Measurements from ENCODE around the gene RTCA. TPM values are rescaled to one million over a fixed set of nuclear protein-coding genes. Genes with fewer than 3 reads are reported as not detected.

RTCA gene
- total RNA-seq, 1 experiment from 2014 or later: 26.5 TPM

DNA sequence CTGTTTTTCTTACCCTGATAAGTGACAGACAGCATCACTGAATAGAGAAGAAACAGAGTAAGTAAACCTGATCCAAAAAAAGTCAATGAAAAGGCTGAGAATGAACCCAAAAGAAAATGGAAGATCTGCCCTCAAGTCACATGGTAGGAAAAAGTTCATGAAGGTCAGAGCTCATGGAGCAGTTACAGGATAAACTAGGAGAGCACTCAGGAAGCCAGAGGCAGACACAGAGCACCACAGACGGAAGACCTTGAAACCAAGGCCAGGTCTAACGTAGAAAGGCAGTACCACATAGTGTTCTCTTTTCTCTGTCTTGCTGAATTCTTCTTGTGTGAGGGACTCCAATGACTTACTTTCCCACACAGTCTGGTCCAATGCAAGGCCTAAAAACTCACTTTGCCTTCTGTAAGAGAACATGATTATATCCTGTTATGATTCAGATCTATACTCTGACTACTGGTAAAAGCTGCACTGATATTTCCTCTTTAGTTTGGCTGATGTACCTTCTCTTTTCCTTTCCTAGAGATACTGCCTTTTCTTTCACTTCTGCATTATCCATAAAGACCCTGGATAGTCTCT, 40.8 kb downstream of the RTCA start:
- no peak overlapping the region for H2AFZ ChIP-seq (ENCODE audit: low read depth, low read length, poor library complexity, severe bottlenecking)
- no peaks in the 10 kb centered on the region; the same call in 1 of the 2 replicates for H3K9me2 ChIP-seq (ENCODE audit: insufficient read depth)
- no peak overlapping the region for H3K9ac ChIP-seq (ENCODE audit: low read length)
- no peaks in the 10 kb centered on the region for H3K27me3 ChIP-seq (ENCODE audit: insufficient read depth, low read length)
- H4K20me1 ChIP-seq (ENCODE audit: insufficient read depth): no peaks in the 10 kb centered on the region
- H3K4me3 ChIP-seq (replicated peaks in 1 of 2; ENCODE audit: low read depth in 1 of 2, low read length in 2 of 2): no peak overlapping the region
- CTCF ChIA-PET: no interaction called here
- POLR2A ChIA-PET: no interaction called here
- H3K79me2 ChIP-seq (ENCODE audit: insufficient read depth, low read length): no peaks in the 10 kb centered on the region
- RAD21 ChIA-PET (ENCODE audit: low non-redundant PET in 1 of 2, low total read pairs in 2 of 2, uncharacterized antibody in 2 of 2, unreplicated experiment in 2 of 2): no interaction called here
- DNase-seq (ENCODE audit: low read depth, low spot score): no peak
- no peak overlapping the region for H3K4me2 ChIP-seq (ENCODE audit: low read length)
- ATAC-seq: no peak
- BruUV-seq (replicated peaks): no TSS peak
- H3K36me3 ChIP-seq (ENCODE audit: control insufficient read depth in 1 of 2, insufficient read depth in 2 of 2, low read length in 2 of 2): no peaks in the 10 kb centered on the region
- TF ChIP-seq, protein P1, sequence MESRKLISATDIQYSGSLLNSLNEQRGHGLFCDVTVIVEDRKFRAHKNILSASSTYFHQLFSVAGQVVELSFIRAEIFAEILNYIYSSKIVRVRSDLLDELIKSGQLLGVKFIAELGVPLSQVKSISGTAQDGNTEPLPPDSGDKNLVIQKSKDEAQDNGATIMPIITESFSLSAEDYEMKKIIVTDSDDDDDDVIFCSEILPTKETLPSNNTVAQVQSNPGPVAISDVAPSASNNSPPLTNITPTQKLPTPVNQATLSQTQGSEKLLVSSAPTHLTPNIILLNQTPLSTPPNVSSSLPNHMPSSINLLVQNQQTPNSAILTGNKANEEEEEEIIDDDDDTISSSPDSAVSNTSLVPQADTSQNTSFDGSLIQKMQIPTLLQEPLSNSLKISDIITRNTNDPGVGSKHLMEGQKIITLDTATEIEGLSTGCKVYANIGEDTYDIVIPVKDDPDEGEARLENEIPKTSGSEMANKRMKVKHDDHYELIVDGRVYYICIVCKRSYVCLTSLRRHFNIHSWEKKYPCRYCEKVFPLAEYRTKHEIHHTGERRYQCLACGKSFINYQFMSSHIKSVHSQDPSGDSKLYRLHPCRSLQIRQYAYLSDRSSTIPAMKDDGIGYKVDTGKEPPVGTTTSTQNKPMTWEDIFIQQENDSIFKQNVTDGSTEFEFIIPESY (IDR thresholded peaks at IDR 0.05; ENCODE audit: extremely low read depth, insufficient replicate concordance, low read length): no peak
- TF ChIP-seq POLR2A (IDR thresholded peaks at IDR 0.05; ENCODE audit: borderline replicate concordance, extremely low read depth, insufficient read depth, insufficient read length) (no peak), POLR2AphosphoS5 (IDR thresholded peaks at IDR 0.05; ENCODE audit: low read depth, low read length) (no peak), CBX3 (IDR thresholded peaks at IDR 0.05; ENCODE audit: low read depth) (no peak), EGR1 (IDR thresholded peaks at IDR 0.05; ENCODE audit: low read depth) (no peak), ELF1 (IDR thresholded peaks at IDR 0.05; ENCODE audit: borderline replicate concordance, low read depth) (no peak), ZFX (IDR thresholded peaks at IDR 0.05) (no peak), TCF7L2 (IDR thresholded peaks at IDR 0.05; ENCODE audit: borderline replicate concordance, extremely low read depth, insufficient read depth, insufficient read length) (no peak), RAD21 (IDR thresholded peaks at IDR 0.05; ENCODE audit: low read depth) (no peak)
- TF ChIP-seq, protein P2, sequence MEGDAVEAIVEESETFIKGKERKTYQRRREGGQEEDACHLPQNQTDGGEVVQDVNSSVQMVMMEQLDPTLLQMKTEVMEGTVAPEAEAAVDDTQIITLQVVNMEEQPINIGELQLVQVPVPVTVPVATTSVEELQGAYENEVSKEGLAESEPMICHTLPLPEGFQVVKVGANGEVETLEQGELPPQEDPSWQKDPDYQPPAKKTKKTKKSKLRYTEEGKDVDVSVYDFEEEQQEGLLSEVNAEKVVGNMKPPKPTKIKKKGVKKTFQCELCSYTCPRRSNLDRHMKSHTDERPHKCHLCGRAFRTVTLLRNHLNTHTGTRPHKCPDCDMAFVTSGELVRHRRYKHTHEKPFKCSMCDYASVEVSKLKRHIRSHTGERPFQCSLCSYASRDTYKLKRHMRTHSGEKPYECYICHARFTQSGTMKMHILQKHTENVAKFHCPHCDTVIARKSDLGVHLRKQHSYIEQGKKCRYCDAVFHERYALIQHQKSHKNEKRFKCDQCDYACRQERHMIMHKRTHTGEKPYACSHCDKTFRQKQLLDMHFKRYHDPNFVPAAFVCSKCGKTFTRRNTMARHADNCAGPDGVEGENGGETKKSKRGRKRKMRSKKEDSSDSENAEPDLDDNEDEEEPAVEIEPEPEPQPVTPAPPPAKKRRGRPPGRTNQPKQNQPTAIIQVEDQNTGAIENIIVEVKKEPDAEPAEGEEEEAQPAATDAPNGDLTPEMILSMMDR (IDR thresholded peaks at IDR 0.05 in 2 of 3, conservative IDR thresholded peaks at IDR 0.05 in 1 of 3; ENCODE audit: borderline replicate concordance in 1 of 3, insufficient read depth in 1 of 3, low read depth in 2 of 3, low read length in 2 of 3): no peak
- TF ChIP-seq, protein P3, sequence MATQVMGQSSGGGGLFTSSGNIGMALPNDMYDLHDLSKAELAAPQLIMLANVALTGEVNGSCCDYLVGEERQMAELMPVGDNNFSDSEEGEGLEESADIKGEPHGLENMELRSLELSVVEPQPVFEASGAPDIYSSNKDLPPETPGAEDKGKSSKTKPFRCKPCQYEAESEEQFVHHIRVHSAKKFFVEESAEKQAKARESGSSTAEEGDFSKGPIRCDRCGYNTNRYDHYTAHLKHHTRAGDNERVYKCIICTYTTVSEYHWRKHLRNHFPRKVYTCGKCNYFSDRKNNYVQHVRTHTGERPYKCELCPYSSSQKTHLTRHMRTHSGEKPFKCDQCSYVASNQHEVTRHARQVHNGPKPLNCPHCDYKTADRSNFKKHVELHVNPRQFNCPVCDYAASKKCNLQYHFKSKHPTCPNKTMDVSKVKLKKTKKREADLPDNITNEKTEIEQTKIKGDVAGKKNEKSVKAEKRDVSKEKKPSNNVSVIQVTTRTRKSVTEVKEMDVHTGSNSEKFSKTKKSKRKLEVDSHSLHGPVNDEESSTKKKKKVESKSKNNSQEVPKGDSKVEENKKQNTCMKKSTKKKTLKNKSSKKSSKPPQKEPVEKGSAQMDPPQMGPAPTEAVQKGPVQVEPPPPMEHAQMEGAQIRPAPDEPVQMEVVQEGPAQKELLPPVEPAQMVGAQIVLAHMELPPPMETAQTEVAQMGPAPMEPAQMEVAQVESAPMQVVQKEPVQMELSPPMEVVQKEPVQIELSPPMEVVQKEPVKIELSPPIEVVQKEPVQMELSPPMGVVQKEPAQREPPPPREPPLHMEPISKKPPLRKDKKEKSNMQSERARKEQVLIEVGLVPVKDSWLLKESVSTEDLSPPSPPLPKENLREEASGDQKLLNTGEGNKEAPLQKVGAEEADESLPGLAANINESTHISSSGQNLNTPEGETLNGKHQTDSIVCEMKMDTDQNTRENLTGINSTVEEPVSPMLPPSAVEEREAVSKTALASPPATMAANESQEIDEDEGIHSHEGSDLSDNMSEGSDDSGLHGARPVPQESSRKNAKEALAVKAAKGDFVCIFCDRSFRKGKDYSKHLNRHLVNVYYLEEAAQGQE (IDR thresholded peaks at IDR 0.05; ENCODE audit: low read depth): no peak
- H3K4me1 ChIP-seq (ENCODE audit: control insufficient read depth in 1 of 2, insufficient read depth in 2 of 2, low read length in 2 of 2): no peaks in the 10 kb centered on the region
- intact Hi-C loops (cut with micrococcal nuclease): no loop called here
- H3K27ac ChIP-seq (ENCODE audit: low read depth, low read length): no peak overlapping the region
- H3K9me3 ChIP-seq (ENCODE audit: control insufficient read depth in 1 of 2, insufficient read depth in 1 of 2, low read depth in 1 of 2, low read length in 2 of 2): no peaks in the 10 kb centered on the region
